ENCODE results near the gene RGL1.

The RGL1 gene

DNA sequence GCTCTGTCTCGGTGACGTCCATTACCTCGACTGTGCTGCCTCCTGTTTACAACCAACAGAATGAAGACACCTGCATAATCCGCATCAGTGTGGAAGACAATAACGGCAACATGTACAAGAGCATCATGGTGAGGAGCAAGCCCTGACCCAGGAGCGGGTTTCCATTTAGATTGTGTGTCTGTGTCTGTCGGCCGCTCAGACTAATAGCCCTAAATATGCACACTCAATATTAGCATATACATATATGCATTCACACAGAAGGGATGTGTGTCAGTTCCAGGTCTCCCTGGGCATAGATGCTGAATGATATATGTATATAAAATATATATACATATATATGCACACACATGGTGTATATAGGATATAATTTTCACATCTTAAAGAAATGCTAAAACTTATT lies 111.7 kb downstream of the RGL1 start:
- DNase-seq (ENCODE audit: low read depth) = no peak

- no peak for DNase-seq (ENCODE audit: low read depth)
Observed at GRCh38 chr1:183918589-183918988, 113.7 kb downstream of the RGL1 start.

DNA sequence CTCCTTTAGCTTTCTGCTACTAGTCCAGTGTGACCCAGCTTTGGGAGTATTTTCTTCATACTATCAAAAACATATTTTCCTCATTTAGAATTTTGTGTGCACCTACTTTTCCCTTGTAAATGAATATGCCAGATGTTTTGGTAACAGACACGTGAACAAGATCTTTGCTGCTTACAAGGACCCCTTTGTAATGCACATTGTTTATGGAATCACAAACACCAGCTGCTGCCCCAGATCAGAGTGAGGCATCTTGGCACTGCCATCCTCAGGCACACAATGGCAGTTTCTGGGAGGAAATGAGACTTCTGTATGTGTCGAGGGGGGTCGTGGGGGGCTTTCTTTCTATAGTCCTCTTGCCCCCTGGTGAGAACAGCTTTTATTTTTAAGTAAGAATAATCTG lies 115.7 kb downstream of the RGL1 start:
- no peak for DNase-seq (ENCODE audit: low read depth)

- DNase-seq (ENCODE audit: low read depth) = no peak
Observed at GRCh38 chr1:183922197-183922596, 117.3 kb downstream of the RGL1 start.

- no peak for DNase-seq (ENCODE audit: low read depth)
Observed at GRCh38 chr1:183925947-183926346, 121.0 kb downstream of the RGL1 start.

DNA sequence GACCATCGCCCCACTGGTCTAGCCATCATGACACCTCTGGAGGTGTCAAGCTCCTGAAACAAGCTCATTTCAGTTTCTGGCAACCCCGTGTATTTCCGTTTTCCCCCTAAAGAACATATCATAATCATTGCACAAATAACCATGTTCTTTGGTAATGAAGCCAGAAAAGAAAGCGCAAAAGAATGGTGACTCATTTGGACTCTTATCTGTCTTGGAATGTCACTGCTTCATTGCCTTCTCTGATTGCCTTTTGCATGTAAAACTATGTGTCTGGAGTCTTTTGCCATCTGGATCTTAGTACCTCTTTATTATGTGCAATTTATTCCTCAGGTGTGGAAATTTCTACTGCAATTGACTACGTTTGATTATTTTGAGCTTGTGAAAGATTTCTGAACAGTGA lies 122.1 kb downstream of the RGL1 start:
- DNase-seq (ENCODE audit: low read depth) = no peak

GRCh38 chr1:183931646-183932271 lies 126.8 kb downstream of the RGL1 start:
- DNase-seq (ENCODE audit: low read depth) = no peak

- no peak for DNase-seq (ENCODE audit: low read depth)
Observed at GRCh38 chr1:183932412-183932811, 127.5 kb downstream of the RGL1 start.

- DNase-seq (ENCODE audit: low read depth) = no peak
Observed at GRCh38 chr1:183933528-183934179, 128.7 kb downstream of the RGL1 start.

DNA sequence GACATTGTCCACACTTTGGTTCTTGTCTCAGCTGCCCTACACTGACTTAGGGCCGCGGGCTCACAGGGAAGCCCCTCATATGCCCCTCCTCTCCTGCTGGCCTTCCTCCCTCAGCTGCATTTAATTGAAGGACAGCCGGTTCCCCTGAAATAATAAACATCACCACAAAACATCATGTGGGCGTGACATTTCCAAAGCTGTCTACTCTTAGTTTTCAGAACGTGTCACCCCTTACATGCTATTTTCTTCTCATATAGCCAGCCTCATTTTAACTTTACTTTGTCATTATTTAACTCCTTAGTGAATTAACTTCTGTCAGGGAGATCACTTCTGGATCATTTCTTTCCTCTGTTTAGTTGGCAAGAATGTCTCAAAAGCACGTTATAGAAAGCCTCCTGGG lies 129.4 kb downstream of the RGL1 start:
- DNase-seq (ENCODE audit: low read depth) = no peak

DNA sequence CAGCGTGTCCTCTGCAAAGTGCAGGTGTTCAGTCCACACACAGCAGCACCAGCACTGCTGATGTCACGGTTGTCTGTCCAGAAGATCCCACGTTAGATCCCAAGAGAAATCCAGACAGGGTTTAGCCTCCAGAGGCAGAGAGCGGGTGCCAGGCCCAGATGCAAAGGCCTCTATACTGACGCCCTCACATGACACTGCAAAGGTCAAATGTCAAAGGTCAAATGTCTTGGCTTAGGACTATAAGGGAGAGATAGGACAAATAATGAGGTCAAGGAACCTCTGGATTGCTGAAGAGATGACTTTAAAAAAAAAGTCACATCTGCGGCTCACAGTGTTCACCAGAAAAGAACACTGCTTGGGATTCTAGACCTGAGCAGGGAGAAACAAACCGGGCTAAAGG lies 131.1 kb downstream of the RGL1 start:
- no peak for DNase-seq (ENCODE audit: low read depth)

DNA sequence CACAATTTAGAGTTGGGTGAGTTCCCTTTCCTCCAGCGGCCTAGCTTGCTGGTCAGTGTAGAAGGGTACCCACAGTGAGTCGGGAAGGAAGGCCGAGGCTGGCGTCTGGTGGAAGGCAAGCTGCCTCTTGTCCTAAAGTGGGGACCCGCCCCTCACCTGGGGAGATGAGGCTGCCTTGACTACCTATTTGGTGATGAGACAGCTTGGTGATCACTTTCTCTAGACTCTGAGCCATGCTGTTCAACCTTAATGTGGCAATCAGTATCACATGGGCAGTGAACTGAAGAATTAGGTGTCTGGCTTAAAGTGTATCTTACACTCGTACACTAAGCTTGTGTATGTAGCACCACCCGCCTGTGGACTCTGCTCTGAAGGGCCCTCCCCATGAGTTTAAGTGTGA lies 131.9 kb downstream of the RGL1 start:
- no peak for DNase-seq (ENCODE audit: low read depth)

- DNase-seq (ENCODE audit: low read depth) = no peak
Observed at GRCh38 chr1:183937611-183938010, 132.7 kb downstream of the RGL1 start.

DNA sequence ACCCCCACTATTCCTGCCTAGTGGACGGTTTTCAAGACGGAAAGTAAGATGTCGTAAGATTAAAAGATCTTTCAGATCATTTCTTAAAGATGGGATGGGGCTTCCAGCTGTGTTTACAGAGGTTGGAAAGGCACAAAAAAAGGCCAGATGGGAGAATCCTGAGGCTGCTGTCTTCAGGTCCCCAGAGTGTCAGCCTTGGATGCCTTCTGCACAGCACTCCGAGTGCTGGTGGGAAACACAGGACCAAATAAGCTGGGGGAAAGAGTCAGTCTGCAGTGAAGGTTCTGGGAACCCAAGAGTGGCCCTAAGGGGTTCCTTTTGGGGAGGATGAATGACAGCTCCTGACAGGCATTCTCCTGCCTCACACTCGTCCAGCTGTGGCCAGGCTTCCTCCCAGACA lies 136.1 kb downstream of the RGL1 start:
- no peak for DNase-seq (ENCODE audit: low read depth)

DNA sequence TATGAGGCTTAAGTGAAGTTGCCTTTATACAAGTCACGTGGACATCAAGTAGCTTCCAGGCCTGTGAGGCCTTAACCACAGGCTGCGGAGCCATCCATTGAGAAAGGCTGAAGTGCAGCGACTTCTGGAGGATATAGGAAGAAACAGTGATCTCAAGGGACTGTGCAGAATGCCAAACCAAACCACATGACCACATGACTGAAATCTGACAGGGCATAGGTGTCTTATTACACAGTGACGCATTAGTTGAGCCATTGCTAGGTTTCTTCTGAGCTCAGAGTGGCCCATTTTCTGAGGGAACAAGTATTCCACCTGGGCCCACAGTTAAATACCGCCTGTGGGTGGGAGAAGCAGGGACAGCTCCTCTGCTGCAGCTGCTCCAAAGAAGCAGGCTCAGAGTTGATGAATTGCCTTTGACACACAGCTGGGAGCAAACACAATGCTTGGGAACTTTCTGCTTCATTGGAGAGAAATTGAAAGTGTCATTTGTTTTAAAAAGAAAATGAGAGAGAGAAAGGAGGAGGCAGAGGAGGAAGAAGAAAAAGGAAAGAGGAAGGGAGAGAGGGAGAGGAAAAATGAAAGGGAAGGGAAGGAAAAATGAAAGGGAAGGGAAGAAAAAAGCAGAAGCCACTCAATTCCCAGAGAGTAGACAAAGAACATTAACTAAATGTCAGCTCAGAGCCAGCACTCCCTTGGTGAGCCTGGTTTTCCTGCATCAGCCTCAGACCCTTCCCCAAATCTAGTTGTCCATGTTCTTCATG lies 138.2 kb downstream of the RGL1 start:
- no peak for DNase-seq (ENCODE audit: low read depth)

DNA sequence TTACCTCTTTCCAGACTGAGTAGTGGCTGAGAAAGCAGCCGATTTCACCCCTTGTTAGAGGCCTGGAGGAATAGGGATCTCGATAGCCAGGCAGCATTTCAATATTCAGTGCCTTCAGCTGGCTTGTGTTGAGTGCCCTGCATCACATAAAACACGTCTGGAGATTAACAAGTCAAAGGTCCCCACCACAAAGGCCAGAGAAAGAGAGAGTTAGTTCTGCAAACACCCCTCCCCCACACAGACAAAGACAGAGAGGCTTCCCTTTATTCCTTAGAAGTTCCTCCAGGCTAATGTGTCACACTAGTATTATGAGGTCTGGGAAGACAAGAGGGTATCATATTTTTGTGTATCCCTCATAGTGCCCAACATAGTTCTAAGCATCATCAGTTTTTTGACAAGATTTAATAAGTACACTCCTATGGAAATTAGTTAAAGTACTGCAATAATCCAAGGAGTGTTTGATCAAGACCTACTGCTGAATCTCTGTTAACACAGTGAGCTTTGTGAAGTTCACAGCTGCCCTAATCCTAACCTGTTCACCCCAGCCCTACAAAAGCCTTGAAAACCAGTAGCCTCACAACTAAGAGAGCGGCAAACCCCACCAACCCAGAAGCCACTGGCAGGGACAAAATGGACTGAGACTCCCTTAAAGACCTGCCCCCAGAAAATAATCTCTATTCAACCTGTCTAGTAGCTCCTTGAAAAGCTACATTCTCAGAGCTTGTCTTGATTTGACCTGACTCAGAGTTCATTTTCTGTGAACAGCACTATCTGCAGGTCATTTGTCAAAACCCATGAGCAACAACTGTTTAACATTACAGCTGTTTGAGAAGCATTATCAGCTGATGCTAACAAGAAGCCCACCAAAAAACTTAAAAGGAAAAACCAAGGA lies 140.8 kb downstream of the RGL1 start:
- no peak for DNase-seq (ENCODE audit: low read depth)

- DNase-seq (ENCODE audit: low read depth) = no peak
Observed at GRCh38 chr1:183946320-183946613, 141.3 kb downstream of the RGL1 start.

GRCh38 chr1:183947988-183948387 lies 143.1 kb downstream of the RGL1 start:
- DNase-seq (ENCODE audit: low read depth) = no peak

DNA sequence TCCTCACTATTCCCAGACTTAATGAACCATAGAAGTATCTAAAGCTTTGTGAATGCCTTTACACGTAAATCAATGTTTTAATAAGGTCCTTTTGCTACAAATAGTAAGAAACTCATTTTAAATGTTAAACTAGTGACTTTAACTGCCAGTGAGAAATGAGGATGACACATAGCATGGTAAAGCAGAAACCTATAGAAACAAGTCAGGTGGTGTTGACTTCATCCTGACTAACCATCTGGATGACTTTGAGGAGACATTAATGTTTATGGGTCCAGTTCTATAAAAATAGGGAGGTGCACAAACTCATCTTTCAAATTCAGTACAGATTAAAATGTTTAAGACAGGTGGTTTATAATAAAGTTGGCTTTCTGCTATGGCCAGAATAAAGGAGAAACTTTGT lies 147.2 kb downstream of the RGL1 start:
- DNase-seq (ENCODE audit: low read depth) = no peak

GRCh38 chr1:183953031-183953430 lies 148.1 kb downstream of the RGL1 start:
- no peak for DNase-seq (ENCODE audit: low read depth)

DNA sequence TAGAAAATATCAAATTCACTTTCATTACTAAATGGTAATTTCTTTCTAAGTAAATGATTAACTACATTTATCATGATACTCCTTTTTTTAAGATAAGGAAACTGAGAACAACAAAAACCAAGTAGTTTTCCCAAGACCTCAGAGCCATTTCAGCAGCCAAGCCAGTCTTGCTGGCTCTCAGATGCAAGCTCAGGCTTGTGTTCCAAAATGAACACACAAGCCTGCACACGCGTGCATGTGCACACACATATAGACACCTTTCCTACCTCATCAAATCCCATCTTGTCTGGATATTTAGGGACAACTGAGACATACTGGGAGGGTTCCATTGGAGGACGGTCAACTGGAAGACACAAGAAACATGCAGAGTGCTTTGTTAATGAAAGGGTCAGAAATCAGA lies 149.6 kb downstream of the RGL1 start:
- no peak for DNase-seq (ENCODE audit: low read depth)

GRCh38 chr1:183956559-183957188 lies 151.8 kb downstream of the RGL1 start:
- peak; percentile 39 for DNase-seq (ENCODE audit: low read depth)
